Measurements from ENCODE around the gene KIF26A. TPM values are rescaled to one million over a fixed set of nuclear protein-coding genes. Genes with fewer than 3 reads are reported as not detected.

Gene KIF26A
- total and polyA plus RNA-seq, 2 of the 4 experiments (the other 2 are of a cell fraction), result not detected

GRCh38 chr14:104194716-104195115, 56.3 kb downstream of the KIF26A start:
- H4K5ac ChIP-seq (ENCODE audit: low read depth, low read length), result no peak overlapping the region
- TF ChIP-seq NFE2L2 (IDR thresholded peaks at IDR 0.05; ENCODE audit: low read depth, low read length) (no peak), SMC3 (IDR thresholded peaks at IDR 0.05; ENCODE audit: low read depth, low read length) (no peak), CHD1 (IDR thresholded peaks at IDR 0.05; ENCODE audit: low read depth, low read length) (no peak)
- H2BK5ac ChIP-seq (ENCODE audit: low read depth, low read length, poor library complexity, severe bottlenecking), result no peak overlapping the region
- H4K20me1 ChIP-seq (ENCODE audit: insufficient read depth, low read length), result no peaks in the 10 kb centered on the region
- ChIA-PET POLR2A (ENCODE audit: unreplicated experiment) (no interaction called here), CTCF (no interaction called here)
- no peak overlapping the region for H2BK15ac ChIP-seq (ENCODE audit: low read depth, low read length)
- no peaks in the 10 kb centered on the region for H3K4me1 ChIP-seq (ENCODE audit: control insufficient read depth, insufficient read depth, low read length)
- H2BK20ac ChIP-seq (ENCODE audit: low read depth, low read length), result no peak overlapping the region
- H3K4ac ChIP-seq (ENCODE audit: low read depth, low read length), result no peak overlapping the region
- H3K56ac ChIP-seq (ENCODE audit: extremely low read depth, insufficient read depth, low read length), result no peak overlapping the region
- intact Hi-C loops (cut with micrococcal nuclease) (no loop called here), in situ Hi-C loops (cut with MboI; ENCODE audit: low sequenced_read_pairs) (no loop called here), dilution Hi-C loops (cut with HindIII; ENCODE audit: low sequenced_read_pairs, unreplicated experiment) (no loop called here)
- no peak overlapping the region for H3K23ac ChIP-seq (ENCODE audit: low read depth, low read length)
- H4K91ac ChIP-seq (ENCODE audit: insufficient read depth, low read depth, low read length), result no peak overlapping the region
- H3K9me3 ChIP-seq (ENCODE audit: control insufficient read depth, insufficient read depth, low read length), result peaks cover 44% of the 10 kb centered on the region
- H4K8ac ChIP-seq (ENCODE audit: low read depth in 2 of 2, low read length in 2 of 2), result no peak overlapping the region
- WGBS, 2 experiments (ENCODE audit: extremely low coverage in 2 of 2, insufficient read length in 1 of 2), result 7% methylated on average over 2 of the region's 11 CpGs; no CpG with 5 or more reads in 1 of the 2 experiments
- BruUV-seq (replicated peaks), result no TSS peak
- H2AK5ac ChIP-seq (ENCODE audit: low read depth, low read length), result no peak overlapping the region
- H3K4me2 ChIP-seq (ENCODE audit: low read depth, low read length), result no peak overlapping the region
- H3K27me3 ChIP-seq (ENCODE audit: control insufficient read depth, insufficient read depth, low read length), result no peaks in the 10 kb centered on the region
- no peak overlapping the region for H3K18ac ChIP-seq (ENCODE audit: low read depth, low read length)
- no peak overlapping the region for H3K14ac ChIP-seq (replicated peaks; ENCODE audit: low read depth, low read length)
- no peaks in the 10 kb centered on the region for H3K9me1 ChIP-seq (ENCODE audit: insufficient read depth, low read length)
- H3K27ac ChIP-seq (ENCODE audit: insufficient read depth, low read length), result no peak overlapping the region
- no peaks in the 10 kb centered on the region for H3K79me1 ChIP-seq (ENCODE audit: low read depth in 1 of 2, low read length in 2 of 2)
- no peak overlapping the region for H2AK9ac ChIP-seq (replicated peaks; ENCODE audit: low read depth, low read length, poor library complexity)
- DNase-seq (no peak), ATAC-seq (ENCODE audit: low read depth) (no peak)
- H3K36me3 ChIP-seq (ENCODE audit: control insufficient read depth, insufficient read depth, low read length), result no peaks in the 10 kb centered on the region
- H3K9ac ChIP-seq (ENCODE audit: low read depth, low read length), result no peak overlapping the region
- no peak overlapping the region for H3K4me3 ChIP-seq (ENCODE audit: insufficient read depth, low read depth, low read length)
- no peak overlapping the region for H2BK120ac ChIP-seq (ENCODE audit: low read depth, low read length)
- H2AFZ ChIP-seq (replicated peaks; ENCODE audit: low read length, poor library complexity), result no peak overlapping the region

Data from IMR-90 (cell line).